Stimulated activated CD4-positive, alpha-beta T cell treated with anti-CD3 and anti-CD28 coated beads, Interleukin-1b, Interleukin-23, amount 100 ng/mL, for 1 hour (primary cell): ENCODE results near the gene FRMD5.

Experiments
- DNase-seq, 2 donors: peaks; one replicate each; pipeline ENCODE4 v3.0.0-alpha.2; 2020; ENCODE audit warnings: low read depth in 2 of 2

The FRMD5 gene

DNA sequence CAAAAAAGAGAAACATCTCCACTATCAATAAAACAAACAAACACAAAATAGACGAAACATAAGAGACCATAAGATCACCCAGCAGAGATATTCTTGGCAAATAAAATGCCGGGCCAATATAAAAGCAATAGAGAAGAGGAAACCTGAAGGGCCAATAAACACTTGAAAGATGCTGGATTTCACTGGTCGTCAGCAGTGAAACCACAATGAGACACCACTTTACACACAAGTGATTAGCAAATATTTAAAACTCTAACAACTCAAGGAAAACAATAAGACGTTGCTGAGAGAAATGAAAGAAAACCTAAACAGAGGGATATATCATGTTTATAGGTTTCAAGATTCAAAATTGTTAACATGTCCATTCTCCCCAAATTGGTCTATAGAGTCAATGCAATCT lies 219.7 kb downstream of the FRMD5 start:
- DNase-seq: no peak

DNA sequence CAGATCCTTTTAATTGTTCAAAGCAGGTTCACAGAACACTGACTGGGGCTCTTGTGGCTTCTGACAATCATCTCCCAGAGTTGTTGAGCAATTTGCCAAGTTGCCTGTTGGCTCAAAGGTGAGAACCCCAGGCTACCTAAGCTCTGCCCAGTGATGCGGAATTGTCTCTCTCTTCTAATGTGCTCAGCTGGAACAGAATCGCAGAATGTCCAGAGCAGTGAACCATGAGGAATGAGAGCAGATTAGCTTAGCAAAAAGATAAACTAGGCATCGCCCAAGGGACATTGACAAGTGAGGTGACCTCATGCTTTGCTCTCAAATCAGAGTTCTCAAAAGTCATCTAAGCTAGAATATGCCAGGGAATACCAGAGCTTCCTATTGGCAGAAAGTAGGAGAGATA lies 220.2 kb downstream of the FRMD5 start:
- no peak for DNase-seq

DNA sequence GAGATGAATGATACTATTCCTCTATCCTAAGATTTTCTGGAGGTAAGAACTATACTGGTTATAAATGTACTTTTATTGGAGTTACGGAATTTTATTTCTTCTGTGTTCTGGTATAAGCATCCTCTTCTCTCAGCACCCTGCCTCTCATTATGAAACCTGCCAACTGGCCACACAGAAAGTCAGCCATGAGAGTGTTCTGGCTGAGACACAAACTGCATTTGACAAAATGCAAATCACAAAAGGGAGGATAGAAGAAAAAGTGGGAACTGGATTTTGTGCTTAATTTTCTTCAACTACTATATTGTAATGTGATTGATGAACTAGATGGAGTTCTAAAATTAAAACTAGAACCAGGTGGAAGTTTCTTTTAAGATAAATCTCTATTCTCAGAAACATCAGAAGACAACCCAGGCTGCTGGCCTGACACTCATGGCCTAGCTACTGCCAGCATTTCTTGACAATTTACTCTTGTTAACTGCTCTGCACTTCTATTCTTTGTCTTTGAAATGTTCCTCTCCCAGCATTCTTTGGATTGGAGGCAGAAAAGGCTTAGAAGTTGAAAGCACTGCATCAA lies 225.2 kb downstream of the FRMD5 start:
- no peak for DNase-seq

DNA sequence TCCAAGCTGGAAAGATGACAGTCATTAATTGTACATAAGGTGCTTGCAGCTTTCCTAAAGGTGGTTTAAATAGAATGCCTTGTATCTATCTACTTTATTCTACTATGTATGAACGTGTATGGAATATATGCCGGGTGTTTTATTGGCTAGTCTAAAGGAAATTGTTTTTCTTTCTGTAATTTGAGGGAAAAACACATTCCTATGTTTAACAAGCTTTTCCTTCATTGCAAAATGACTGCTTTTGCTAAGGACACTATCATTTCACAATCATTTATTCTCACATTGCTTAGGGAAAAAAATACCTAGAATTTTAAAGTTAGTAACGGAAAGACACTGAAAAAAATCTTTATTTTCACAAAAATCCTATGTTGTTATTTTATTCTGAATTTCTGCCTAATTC lies 226.5 kb downstream of the FRMD5 start:
- DNase-seq: no peak

DNA sequence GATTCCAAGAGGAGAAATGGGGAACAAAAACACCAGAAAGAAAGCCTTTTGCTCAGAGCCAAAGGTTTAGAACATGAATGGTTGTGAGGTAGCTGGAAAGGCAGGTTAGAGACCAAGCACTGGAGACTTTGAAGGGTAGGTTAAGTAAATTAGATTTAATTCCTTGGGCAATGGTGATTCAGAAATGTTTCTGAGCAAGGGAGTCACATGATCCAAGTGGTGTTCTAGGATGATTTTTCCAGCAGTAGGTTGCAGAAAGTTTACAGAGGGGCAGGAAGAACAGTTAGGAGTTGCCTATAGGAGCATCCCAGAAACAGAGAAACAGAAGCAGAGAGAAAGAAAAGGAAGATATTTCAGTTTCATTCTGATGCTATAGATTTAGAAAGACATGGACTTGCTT lies 228.4 kb downstream of the FRMD5 start:
- no peak for DNase-seq

DNA sequence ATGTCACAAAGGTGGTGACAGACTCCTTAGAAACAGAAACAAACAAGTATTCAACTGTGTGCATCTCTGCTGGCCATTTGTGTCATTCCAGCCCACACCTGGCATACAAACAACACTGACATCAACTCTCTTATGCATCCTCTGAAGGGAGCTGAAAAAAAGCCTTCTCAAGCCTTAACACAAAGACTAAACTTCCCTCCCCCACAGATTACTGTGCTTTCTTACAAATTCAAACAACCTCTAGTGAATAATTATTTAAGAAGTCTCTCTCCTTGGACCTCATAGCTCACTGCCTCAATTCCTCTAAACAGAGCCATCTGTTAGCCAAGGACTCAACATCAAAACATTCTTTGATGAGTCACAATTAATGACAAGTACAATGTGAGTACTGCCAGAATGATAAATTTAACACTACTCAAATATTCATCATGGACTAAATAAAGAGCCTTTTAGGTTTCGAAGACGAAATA lies 236.2 kb downstream of the FRMD5 start:
- no peak for DNase-seq

DNA sequence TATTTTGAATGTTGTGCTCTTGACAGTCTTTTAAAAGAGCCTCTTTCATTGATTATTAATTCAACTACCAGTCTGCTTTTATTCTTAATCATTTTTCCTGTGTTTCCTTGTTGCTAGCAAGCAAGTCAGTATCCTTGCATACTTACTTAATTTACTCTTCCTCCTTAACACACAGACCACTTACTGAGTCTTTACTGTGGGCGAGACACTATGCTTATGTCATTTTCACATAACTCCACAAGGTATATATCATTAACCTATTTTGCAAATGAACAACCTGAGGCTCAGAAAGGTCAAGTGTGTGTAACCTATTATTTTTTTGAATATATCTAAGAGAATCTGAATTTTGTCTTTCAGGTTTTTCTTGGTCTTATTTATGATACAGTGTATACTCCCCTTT lies 237.3 kb downstream of the FRMD5 start:
- DNase-seq: no peak

DNA sequence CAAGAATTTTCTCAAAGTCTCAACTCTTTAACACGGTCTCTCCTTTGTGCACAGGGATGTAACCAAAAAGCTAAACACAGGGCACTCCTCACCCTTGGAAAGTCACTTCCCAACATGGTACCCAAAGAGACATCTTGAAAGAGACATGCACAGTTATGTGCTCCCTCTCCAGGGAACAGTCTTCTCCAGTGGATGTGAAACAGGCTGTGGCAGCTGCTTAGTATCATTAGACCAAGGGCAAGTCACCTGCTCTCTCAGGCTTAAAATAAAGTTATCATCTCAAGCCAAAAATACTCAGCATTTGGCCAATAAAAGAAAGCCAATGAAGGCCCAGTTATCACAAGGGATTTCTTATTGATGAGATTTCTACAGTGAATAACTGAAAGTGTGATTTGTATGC lies 239.9 kb downstream of the FRMD5 start:
- no peak for DNase-seq

DNA sequence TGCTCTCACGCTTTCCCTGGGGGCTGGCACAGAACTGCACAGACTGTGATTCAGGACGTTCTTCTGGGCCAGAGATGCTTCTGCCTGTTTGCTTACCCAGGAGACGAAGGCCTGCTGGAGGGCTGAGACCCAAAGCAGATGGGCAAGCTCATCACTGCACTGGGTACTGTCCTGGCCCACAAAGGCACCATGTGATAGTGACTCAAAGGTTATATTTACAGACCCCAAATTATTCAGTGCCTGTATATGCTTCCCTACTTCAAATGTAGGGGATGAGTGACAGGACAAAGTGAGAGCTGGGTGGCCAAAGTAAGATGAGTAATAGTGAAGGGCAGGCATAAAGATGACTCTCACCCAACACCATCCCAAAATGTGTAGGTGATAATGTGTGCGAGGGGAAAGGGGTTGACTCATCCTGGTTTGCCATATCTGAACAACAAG lies 240.9 kb downstream of the FRMD5 start:
- no peak for DNase-seq

DNA sequence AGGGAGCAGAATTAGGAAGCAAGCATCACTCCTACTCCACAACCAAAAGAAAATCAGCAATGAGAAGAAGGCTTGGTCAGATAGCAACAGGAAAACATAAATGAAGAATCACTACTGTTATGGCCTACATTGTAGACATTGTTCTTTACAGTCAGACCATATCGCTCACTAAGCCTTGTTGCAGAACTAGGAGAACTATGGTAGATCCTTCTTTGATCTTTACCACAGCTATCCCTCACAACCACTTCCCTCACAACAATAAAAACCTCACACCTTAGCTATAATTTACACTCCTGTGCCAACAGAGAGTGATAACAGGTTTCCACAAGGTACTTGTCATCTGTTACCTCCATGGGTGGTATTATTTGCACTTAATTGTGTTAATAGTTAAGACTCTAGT lies 241.7 kb downstream of the FRMD5 start:
- DNase-seq: no peak

DNA sequence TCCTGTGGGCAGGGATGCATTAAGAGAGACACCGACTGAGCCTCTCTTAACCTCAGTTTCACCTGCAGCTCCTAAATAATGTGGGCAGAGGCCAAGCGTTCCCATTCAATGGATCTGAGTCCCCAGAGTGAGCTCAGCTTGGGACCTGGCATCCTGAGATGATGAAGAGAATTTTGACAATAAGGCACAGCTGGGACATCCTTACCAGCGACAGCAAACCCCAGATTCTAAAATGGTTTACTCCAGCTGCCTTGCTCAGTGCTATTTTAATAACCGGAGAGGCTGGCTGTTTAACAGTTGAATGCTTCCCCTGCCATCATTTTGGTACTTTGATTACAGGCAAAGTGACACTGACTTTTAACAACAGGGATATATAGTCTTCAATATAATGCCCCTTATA lies 244.5 kb downstream of the FRMD5 start:
- DNase-seq: no peak

DNA sequence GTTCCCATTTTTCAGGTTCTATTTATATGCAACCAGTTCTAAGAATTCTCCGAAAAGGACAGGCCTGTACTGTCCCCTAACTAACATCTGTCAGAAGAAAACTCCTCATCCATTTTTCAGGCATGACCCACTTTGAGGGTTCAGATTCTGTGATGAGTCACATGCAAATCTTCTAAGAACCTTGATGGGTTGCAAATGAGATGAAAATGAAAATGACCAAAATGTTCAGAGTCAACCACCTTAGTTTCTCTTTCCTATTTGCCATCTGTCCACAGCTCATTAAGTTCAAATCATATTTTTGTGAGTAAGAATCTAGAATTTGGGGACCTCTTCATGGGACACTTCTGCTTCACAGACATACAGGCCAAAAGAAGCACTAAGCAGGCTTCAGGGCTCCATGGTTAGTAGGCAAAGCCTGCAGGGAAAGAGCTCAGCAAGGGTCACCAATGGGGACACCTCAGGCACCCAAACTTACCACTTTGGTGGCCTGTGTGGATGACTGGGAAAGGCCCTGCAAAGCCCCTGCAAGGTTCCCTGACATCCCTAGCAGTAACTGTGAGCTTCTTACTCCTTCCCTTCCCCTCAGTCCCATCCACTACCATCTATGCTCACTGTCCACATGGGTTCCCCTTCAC lies 246.3 kb downstream of the FRMD5 start:
- DNase-seq: no peak

DNA sequence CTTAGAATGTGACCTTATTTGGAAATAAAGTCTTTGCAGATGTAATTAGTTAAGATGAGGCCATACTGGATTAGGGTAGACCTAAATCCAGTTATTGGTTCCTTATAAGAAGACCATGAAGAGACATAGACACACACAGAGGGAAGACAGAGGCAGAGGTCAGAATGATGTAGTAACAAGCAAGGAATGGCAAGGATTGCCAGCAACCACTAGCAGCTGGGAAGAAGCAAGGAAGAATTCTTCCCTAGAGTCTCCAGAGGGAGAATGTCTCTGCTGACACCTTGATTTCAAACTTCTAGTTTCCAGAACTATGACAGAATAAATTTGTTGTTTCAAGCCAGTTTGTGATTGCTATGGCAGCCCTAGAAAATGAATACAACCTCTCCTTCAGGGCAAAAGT lies 251.6 kb downstream of the FRMD5 start:
- no peak for DNase-seq

DNA sequence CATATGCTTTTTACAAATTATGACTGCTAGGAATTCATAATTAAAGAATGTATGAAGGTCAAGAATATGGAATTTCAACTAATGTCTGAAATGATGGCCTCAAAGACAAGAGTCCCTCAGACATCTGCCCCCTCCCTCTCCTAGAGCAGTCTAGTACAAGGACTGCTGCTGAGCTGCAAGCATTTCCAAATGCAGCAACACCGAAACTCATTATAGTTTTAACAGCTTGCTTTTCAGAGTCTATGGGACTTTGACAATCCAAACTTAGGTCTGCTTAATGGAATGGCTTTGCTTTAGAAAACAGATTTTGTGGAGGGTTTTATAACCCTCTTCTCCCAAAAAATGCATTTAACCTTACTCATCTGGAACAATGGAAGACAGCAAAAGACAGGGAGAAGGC lies 252.9 kb downstream of the FRMD5 start:
- no peak for DNase-seq

DNA sequence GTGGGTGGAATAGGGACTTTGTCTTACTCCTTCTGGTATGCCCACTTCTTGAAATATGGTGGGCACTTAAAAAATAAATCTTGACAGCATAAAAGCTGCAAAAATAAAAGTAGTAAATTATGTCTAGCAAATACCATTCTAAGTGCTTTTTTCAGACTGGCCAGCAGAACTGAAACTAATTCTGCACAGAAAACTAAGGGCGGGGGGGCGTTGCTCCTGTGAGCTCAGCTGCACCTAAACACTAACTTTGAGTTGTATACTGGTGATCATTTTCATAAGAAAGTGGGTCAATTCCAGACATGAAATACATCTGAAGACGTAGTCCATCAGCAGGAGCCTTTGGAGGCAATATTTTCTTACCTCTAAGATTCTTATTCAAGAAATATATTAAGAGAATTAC lies 253.5 kb downstream of the FRMD5 start:
- DNase-seq: no peak

DNA sequence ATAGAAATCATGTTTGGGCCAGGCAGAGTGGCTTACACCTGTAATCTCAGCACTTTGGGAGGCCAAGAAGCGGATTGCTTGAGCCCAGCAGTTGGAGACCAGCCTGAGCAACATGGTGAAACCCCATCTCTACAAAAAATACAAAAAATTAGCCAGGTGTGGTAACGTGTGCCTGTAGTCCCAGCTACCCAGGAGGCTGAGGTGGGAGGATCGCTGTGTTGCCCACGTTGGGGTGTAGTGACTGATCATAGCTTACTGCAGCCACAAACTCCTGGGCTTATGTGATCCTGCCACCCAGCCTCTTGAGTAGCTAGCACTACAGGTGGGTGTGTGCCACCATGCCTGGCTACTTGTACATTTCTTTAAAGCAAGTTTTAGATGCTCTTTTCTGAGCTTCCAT lies 254.0 kb downstream of the FRMD5 start:
- DNase-seq: no peak

DNA sequence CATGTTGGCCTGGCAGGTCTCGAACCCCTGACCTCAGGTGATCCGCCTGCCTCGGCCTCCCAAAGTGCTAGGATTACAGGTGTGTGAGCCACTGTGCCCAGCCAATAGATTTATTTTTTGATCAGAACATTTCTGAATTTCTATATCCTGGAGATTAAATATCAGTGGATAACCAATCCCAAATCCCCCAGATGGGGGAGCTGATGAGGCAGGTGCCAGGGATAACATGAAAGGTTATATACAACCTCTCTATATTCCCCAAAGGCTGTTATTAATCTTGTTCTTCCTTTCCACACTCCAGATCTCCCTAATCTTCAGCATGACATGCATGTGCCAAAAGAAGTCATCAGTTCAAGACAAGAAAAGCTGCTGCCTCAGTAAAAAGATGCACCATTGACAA lies 256.0 kb downstream of the FRMD5 start:
- no peak for DNase-seq

DNA sequence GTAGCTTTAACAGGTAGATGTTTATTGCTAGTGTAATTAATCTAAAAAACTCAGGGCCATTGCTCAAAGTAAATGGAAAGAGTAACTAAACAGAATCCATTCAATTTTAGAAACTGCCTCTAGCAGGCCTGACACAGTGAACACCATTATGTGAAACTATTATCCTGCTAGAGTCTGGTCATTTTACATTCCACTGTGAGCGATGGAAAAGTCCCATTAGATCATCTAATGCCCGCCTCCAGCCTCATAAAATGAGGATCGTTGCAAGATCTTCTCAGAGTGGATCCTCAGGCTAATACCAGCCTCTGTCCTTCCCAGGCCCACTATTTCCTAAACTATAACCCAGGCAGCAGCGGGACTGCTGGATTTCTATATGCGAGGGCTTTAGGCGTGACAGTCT lies 260.6 kb downstream of the FRMD5 start:
- no peak for DNase-seq

DNA sequence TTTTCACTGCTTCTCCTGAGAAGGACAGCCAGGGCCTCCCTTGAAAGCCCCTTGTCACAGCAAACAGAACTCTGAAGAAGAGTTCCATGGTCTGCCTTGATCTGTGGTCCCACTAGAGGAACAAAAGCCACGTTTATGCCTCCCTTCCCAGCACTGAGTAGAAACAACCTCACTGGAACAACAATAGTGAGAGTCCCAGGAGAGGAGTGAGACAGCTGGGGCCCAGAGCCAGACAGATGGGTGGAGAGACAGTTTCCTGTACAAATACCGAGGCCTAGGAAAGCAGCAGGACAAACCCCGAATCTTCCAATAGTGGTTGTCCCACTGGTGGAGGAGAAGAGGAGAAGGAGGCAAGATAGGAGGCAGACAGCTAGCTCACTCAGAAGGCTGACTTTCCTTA lies 262.2 kb downstream of the FRMD5 start:
- no peak for DNase-seq

DNA sequence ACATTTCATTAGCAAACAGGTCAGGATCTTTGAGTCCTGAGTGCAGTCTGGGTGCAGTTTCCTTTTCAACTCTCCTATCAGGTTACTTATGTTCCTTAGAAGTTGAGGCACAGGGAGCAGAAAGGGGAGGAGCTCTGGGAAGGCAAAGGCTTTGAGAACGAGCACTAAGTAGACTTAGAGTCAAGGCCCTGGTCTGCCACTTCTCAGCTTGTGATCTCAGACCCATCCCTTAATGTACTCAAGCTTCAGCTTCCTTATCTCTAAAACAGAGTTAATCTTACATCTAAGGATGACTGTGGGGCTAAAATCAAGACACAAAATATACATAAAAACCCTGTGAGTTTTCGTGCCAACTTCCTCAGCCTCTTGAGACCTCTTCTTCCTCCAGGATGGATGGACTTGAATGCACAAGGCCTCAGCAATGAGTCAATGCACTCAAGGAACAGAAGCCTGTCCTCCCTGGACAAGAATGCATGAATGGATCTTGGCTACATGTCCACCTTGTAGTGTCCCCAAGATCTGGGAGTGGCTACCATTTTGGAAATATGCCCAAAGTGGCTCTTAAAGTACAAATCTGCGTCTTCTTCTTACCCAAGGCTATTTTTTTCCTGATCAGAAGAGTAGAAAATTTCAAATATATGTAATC lies 263.2 kb downstream of the FRMD5 start:
- DNase-seq: no peak

DNA sequence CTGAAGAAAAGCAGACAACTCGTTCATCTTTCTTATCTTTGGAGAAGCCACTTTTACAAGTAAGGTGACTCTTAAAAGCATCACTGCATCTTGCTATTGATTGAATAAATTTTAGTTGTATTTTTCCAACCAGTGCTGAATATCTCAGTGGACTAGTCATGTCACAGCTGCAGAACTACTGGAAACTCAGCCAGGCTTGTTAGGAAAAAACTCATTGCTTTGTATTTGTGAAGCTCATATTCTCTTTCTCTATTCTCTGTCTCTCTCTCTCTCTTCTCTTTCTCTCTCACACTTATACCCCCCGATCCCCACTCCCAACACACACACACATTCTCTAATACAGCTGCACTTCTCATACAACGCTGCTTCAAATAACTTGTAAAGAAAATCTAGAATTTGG lies 264.0 kb downstream of the FRMD5 start:
- DNase-seq: no peak

DNA sequence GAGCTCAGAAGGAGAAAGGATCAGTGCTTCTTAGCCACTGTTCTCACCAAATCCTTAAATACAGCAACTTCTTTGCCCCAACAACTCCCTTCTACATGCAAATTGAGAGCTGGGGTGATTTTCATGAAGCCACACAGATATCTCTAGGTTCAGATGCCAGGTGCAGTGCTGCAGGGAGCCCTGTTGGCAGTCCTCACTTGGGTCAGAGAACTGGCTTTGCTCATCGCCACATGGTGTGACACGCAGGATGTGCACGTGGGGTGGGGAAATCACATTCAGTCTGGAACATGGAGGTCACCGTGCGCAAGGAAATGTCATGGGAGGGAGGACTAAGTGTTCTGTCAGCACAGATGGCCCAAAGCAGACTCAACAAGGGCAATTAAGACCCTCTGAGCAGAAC lies 264.5 kb downstream of the FRMD5 start:
- DNase-seq: no peak

DNA sequence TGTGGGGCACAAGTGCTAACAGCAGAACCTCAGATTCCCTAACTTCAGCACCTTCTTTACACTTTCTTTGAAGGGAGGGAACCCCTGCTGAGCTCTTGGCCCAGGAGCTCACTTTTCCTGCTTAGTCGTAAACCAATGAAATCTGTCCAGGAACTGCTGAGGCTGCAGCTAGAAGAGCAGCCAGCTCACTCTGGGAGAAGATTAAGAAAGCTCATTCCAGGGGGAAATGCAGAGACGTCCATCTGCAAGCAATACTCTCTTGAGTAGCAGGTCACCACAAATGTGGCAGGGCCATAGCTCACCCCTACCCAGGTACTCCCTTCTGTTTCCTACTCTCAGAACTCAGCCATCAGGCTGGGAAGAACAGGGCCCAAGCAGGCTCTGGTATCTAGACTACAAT lies 265.0 kb downstream of the FRMD5 start:
- DNase-seq: no peak

DNA sequence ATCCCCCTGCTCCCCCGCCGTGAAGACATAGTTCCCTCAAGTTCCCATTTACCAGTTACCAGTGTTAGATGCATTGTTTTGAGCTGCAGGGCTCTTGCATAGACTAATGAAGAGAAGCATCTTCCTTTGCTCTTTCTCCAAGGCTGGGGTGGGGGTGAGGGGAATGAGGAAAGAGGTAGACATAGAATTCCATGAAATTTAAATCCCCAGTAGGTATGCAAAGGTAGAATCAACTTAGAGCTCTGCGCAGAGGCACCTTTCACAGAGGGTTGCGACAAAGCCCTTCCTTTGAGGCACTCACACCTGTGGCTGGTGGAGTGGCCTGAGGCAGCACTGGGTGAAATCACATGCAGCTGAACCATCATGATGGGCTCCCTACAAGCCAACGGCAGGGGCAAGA lies 266.9 kb downstream of the FRMD5 start:
- DNase-seq: no peak
